Measurements from ENCODE around the gene CPE.

GRCh38 chr4:165375465-165375864 lies 3.3 kb upstream of the CPE start:
- TF ChIP-seq CTCF (IDR thresholded peaks at IDR 0.05; ENCODE audit: low read length) (no peak), EZH2 (IDR thresholded peaks at IDR 0.05; ENCODE audit: borderline replicate concordance, low read length) (no peak)

Data from OCI-LY1 (cell line).